GM19455 (cell line): Measurements from ENCODE around the gene HDHD5.

ENCODE experiments used
- ATAC-seq: cut with Tn5 transposase; IDR thresholded peaks from one replicate; pipeline ENCODE4 v1.9.1; 2021; ENCODE audit not compliant: unreplicated experiment

The HDHD5 gene

GRCh38 chr22:17158568-17159503 is at the start of gene HDHD5:
Gene HDHD5, minus strand, starts transcription at chr22:17159277. Its CDS starts 26 bp downstream, at chr22:17159251.
- ATAC-seq = peak; percentile 77

DNA sequence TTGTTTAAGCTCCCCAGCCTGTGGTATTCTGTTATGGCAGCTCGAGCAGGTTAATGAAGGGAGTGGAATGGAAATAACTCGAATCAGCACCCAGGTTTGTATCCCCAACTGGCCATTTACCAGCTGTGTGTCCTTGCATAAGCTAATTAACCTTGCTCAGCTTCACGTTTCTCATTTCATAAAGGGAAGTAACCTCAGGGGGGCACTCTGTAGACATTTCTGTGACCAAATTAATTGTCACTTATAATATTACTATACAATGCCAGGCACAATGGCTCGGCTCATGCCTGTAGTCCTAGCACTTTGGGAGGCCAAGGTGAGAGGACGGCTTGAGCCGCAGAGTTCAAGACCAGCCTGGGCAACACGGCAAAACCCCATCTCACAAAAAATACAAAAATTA is 46.4 kb upstream of the HDHD5 start:
- ATAC-seq = no peak

DNA sequence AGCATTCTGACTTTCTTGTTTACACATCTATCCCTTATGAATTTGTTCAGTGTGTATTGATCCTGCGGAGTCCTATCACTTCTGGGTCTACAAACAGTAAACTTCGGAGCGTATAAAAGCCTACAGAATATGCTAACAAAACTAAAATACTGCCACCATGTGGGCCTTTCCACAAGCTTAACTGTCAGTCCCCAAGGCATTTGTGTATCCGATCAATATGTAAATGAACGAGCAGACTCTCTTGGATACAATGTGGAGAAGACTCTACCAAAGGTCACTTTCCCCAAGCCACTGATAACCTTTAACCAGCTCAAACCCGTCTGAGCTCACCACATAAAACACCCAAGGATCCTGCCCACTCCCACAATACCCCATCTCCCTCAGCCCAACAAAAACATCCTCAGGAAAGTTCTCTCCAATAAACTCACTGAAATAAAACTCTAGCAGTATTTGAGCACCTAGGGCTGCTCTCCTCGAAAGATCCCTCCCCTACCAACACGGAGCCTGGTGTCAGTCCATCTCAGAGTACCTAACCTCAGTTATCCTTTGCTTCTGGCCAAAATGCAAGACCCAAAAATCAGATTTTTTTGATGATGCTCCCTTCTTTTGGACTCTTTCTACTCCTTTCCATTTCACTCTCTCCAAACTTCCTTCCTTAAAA is 42.3 kb upstream of the HDHD5 start:
- ATAC-seq = no peak

- ATAC-seq = no peak
Measured at GRCh38 chr22:17199003-17199731, 40.1 kb upstream of the HDHD5 start.

- no peak for ATAC-seq
Measured at GRCh38 chr22:17198170-17199002, 39.3 kb upstream of the HDHD5 start.

DNA sequence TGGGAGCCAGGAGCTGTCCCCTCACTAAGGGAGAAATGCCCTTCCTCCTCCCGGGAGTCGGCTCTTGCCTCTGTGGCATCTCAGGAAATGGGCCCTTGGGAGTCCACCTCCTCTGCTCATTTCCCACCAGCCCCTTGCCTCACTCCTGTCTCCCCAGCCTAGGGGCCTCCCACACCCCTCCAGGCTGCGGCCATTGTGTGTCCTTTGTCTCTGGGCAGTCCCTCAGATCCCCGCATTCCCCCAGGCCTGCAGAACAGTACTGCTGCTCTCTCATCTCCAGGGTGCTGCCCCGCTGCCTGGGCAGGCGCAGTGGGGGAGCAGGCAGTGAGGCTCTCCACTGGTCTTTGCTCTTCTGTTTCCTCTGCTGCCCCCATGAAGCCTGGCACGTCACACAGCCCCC is 35.1 kb upstream of the HDHD5 start:
- ATAC-seq = no peak

GRCh38 chr22:17192186-17192585 is 33.1 kb upstream of the HDHD5 start:
- ATAC-seq = no peak

GRCh38 chr22:17191163-17191784 is 32.2 kb upstream of the HDHD5 start:
- no peak for ATAC-seq

- ATAC-seq = no peak
Measured at GRCh38 chr22:17190702-17191101, 31.6 kb upstream of the HDHD5 start.

DNA sequence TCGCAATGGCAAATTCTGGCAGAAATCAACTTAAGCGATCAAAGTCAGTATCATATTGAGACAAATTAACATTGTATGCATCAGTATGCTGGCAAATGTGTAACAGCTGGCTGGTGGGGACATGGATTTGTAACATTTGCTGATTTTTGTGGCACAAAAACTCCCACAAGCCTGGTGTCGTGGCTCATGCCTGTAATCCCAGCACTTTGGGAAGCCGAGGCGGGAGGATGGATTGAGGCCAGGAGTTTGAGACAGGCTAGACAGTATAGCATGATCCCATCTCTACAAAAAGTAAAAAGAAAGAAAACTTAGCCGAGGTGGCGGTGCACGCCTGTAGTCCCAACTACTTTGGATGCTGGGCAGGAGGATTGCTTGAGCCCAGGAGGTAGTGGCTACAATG is 17.6 kb upstream of the HDHD5 start:
- no peak for ATAC-seq

GRCh38 chr22:17172029-17172833 is 13.2 kb upstream of the HDHD5 start:
- no peak for ATAC-seq

- ATAC-seq = peak; percentile 87
Measured at GRCh38 chr22:17171153-17172028, 12.3 kb upstream of the HDHD5 start.

- no peak for ATAC-seq
Measured at GRCh38 chr22:17167486-17167885, 8.4 kb upstream of the HDHD5 start.

GRCh38 chr22:17164392-17165024 is 5.4 kb upstream of the HDHD5 start:
- ATAC-seq = no peak

DNA sequence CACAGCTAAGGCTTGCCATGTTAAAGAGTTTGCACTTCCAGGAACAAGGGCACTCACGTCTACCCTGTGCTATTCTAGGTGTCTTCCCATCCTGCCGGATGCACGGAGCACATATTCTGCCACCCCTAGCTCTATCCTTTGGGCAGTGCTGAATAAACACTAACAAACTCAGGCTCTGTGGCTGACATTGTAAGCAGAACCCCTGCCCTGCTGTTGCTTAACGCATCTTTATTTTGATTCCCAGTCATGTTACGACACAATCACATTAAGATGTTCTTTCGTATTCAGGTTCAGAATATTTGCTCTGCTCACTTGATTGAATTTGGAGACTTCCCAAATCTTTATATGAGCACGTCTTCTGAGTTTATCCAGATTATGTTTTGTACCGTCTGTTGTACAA is 3.7 kb upstream of the HDHD5 start:
- no peak for ATAC-seq

DNA sequence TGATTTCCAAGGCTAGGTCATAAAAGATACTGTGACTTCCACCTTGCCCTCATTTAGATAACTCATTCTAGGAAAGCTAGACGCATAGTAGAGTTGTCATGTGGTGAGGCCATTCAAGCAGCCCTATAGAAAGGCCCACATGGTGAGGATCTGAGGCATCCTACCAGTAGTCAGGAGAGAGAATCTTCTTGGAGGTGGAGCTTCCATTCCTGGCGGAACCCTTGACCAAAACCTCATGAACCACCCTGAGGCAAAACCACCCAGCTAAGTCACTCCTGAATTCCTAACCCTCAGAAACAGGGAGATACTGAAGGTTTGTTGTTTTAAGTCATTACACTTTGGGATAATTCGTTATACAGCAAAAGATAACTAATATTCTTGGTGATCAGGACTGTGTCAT is 2.9 kb upstream of the HDHD5 start:
- ATAC-seq = no peak

- peak; percentile 29 for ATAC-seq
Measured at GRCh38 chr22:17159504-17159951, 451 bp upstream of the HDHD5 start.

- no peak for ATAC-seq
Measured at GRCh38 chr22:17158176-17158567, 905 bp downstream of the HDHD5 start.
